ENCODE measurements around the gene SH3BP2. TPM values are rescaled to one million over a fixed set of nuclear protein-coding genes. Genes with fewer than 3 reads are reported as not detected.
A peak's percentile ranks its signal among the peaks of the same experiment; 100 is the strongest.

The SH3BP2 gene
- total RNA-seq, 6 donors from 2014 or later, result 59.1 to 358 (median 103) TPM

DNA sequence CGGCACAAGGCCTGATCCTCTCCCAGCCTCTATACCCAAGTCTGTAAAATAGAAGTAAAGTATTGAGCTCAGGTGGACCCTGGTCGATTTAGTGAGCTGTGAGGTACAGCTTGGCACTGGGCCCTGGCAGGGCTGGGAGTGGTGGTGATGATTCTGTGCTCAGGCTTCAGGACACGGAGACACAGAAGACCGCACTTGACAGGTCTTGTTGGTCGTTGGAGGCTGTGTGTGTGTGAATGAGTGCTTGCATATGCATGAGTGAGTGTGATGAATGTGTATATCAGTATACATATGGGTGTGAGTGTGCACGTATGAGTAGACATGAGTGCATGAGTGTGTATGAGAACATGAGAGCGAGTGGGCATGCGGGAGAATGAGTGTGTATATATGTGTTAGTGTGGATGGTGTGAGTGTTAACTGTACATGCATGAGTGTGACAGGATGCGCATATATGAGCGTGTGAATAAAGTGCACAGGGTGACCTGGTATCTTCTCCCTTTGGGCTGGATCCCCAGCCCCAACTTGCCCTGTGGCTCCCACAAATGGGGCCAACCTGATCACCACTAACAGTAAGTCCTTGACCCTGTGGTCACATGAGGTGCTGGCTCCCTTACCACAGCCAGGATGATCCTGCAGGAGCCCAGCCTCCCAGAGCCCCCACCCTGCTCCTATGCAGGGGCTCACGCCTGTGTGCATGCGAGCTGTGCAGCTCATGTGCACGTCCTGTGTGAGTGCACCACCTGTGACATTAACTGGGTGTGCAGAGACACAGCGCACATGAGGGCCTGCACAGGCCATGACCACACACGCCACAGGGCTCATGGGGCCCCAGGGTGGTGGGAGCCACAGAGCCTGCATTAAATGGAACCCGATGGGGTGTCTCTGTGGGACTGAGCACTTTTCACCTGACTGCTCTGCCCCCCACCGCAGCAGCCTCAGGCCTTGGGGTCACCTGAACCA, 20.8 kb downstream of the SH3BP2 start:
- no peak for TF ChIP-seq POLR2AphosphoS5 (IDR thresholded peaks at IDR 0.05)
- no peak for TF ChIP-seq EP300 (IDR thresholded peaks at IDR 0.05)
- TF ChIP-seq, protein P1, sequence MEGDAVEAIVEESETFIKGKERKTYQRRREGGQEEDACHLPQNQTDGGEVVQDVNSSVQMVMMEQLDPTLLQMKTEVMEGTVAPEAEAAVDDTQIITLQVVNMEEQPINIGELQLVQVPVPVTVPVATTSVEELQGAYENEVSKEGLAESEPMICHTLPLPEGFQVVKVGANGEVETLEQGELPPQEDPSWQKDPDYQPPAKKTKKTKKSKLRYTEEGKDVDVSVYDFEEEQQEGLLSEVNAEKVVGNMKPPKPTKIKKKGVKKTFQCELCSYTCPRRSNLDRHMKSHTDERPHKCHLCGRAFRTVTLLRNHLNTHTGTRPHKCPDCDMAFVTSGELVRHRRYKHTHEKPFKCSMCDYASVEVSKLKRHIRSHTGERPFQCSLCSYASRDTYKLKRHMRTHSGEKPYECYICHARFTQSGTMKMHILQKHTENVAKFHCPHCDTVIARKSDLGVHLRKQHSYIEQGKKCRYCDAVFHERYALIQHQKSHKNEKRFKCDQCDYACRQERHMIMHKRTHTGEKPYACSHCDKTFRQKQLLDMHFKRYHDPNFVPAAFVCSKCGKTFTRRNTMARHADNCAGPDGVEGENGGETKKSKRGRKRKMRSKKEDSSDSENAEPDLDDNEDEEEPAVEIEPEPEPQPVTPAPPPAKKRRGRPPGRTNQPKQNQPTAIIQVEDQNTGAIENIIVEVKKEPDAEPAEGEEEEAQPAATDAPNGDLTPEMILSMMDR (IDR thresholded peaks at IDR 0.05), result no peak
- no peak for TF ChIP-seq POLR2A (IDR thresholded peaks at IDR 0.05)
- peak in 1 of 2 donors; percentile 46 for DNase-seq
- ATAC-seq (ENCODE audit: low FRiP score in 2 of 2), result no peak
- WGBS, 2 donors, result 76 to 84% methylated on average over 8 to 17 of the region's 17 CpGs
- H3K9me3 ChIP-seq, result no peaks in the 10 kb centered on the region
- H3K36me3 ChIP-seq, result peaks cover 0 to 4% (median 0%) of the 10 kb centered on the region in 4 donors
- H3K4me3 ChIP-seq, result peak overlapping the region; percentile 26 to 62 (median 50)
- peaks cover 54 to 85% (median 70%) of the 10 kb centered on the region in 4 donors for H3K4me1 ChIP-seq
- peak overlapping the region; percentile 82 to 92 (median 86) for H3K27ac ChIP-seq
- no peaks in the 10 kb centered on the region for H3K27me3 ChIP-seq

DNA sequence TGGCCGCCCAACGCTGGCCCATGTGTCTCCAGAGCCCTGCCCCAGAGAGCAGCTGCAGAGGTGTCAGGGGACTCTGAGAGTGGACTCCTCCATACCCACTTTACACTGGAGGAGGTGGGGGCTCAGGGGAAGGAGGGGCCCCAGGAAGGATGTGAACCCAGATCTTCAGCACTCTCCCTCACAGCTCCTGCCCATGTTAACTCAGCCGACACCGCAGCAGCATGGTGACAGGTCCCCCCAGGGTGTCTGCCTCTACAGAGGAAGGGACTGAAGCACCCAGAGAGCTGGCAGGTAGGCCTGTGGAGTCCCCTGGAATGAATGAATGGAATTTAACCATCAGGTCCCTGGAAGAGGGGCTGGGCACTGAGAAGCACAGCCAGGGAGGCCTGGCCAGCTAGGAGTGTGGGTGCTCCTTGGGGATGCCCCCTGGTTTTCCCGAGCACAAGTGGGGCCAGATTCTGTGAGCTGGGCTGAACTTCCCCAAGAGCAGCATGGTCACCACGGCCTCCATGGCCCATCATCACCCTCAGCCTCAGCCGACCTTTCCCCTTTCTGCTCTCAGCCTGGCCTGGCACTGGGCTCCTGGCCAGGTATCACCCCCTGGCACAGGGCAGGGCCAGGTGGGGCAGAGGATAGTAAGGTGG, 21.9 kb downstream of the SH3BP2 start:
- Histone ChIP-seq H3K27ac (peak overlapping the region in 1 of 4 donors; percentile 43), H3K4me3 (no peak overlapping the region), H3K36me3 (peaks cover 0 to 4% (median 0%) of the 10 kb centered on the region in 4 donors), H3K27me3 (no peaks in the 10 kb centered on the region), H3K9me3 (no peaks in the 10 kb centered on the region), H3K4me1 (peaks cover 52 to 84% (median 67%) of the 10 kb centered on the region in 4 donors)
- 70 to 95% methylated on average over 4 to 6 of the region's 7 CpGs for WGBS, 2 donors
- TF ChIP-seq POLR2A (IDR thresholded peaks at IDR 0.05) (no peak), EP300 (IDR thresholded peaks at IDR 0.05) (no peak), POLR2AphosphoS5 (IDR thresholded peaks at IDR 0.05) (no peak)
- TF ChIP-seq, protein P1 (IDR thresholded peaks at IDR 0.05), result no peak
- DNase-seq, result no peak
- ATAC-seq (ENCODE audit: low FRiP score in 2 of 2), result no peak

DNA sequence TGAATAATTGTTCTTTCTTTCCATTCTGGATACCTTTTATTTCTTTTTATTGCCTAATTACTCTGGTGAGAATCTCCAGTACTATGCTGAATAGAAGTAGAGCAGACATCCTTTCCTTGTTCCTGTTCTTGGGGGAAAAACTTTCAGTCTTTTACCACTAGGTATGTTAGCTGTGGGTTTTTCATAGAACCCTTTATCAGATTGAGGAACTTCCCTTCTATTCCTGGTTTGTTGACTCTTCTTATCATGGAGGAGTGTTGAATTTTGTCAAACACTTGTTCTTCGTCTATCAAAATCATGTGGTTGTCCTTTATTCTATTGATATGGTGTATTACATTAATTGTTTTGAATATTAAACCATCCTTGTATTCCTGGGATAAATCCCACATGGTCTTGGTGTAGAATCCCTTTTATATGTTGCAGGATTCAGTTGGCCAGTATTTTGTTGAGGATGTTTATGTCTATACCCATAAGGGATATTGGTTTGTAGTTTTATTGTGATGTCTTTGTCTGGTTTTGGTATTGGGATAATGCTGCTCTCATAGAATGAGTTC, 23.6 kb downstream of the SH3BP2 start:
- WGBS, 2 donors, result 24 to 83% methylated on average over 1 of the region's 1 CpG
- no peak for ATAC-seq (ENCODE audit: low FRiP score in 2 of 2)
- Histone ChIP-seq H3K9me3 (no peaks in the 10 kb centered on the region), H3K27ac (no peak overlapping the region), H3K36me3 (peaks cover 0 to 15% (median 9%) of the 10 kb centered on the region in 4 donors), H3K27me3 (no peaks in the 10 kb centered on the region), H3K4me1 (peaks cover 35 to 67% (median 49%) of the 10 kb centered on the region in 4 donors), H3K4me3 (no peak overlapping the region)
- DNase-seq, result no peak
- TF ChIP-seq EP300 (IDR thresholded peaks at IDR 0.05) (no peak), POLR2A (IDR thresholded peaks at IDR 0.05) (no peak), POLR2AphosphoS5 (IDR thresholded peaks at IDR 0.05) (no peak)
- TF ChIP-seq, protein P1 (IDR thresholded peaks at IDR 0.05), result no peak

DNA sequence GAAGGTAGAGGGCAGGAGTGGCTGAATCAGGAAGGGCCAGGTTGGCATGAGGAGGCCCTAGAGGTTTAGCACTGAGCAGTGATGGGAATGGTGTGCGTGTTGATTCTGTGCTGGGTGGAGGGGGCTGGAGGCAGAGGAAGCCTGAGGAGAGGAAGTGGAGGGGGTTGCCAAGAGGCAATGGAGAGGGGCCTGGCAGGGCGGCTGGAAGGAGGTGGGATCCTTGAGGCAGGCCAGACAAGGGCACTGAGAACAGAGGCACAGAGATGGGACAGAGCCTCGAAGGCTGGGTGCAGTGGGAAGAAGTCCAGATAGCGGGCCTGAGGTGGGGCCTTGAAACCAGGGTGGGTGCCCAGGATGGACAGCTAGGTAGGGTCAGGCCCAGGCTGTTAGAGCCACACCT, 24.3 kb downstream of the SH3BP2 start:
- Histone ChIP-seq H3K4me1 (peaks cover 28 to 60% (median 44%) of the 10 kb centered on the region in 4 donors), H3K27me3 (no peaks in the 10 kb centered on the region), H3K27ac (peak overlapping the region in 2 of 4 donors; percentile 19 to 63), H3K4me3 (peak overlapping the region in 2 of 4 donors; percentile 59 to 68), H3K36me3 (peaks cover 0 to 21% (median 11%) of the 10 kb centered on the region in 4 donors), H3K9me3 (no peaks in the 10 kb centered on the region)
- 61 to 72% methylated on average over 4 of the region's 4 CpGs for WGBS, 2 donors
- ATAC-seq (ENCODE audit: low FRiP score in 2 of 2), result no peak
- DNase-seq, result no peak
- no peak for TF ChIP-seq POLR2A (IDR thresholded peaks at IDR 0.05)
- no peak for TF ChIP-seq POLR2AphosphoS5 (IDR thresholded peaks at IDR 0.05)
- TF ChIP-seq, protein P1 (IDR thresholded peaks at IDR 0.05), result no peak
- TF ChIP-seq EP300 (IDR thresholded peaks at IDR 0.05), result no peak
